ENCODE results near the gene SFT2D1. TPM values are rescaled to one million over a fixed set of nuclear protein-coding genes. Genes with fewer than 3 reads are reported as not detected.
A peak's percentile ranks its signal among the peaks of the same experiment; 100 is the strongest.
"Not testable (repeated sequence)": the region's sequence is repeated elsewhere in the genome, so short reads cannot be mapped to it uniquely, and the experiment has no call there.

Gene SFT2D1
- total RNA-seq, 1 experiment from 2014 or later = 65.6 TPM

DNA sequence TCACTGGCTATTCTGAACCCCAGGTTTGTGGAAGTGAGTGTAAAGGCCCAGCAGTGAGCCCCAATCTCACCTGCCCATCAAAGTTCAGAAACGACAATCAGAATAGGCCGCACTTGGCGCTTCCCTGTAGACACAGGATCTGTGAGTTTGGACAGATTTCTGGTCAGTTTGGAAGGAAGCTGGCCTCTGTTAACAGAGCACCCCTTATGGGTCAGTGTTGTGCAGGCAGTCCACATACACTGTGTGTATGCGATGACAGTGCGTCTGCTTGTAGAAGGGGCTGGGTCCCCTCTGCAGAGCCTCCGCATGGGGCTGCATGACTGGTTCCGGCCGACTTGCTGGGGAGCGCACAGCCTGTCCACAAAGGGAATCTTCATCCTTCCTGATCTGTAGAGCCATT lies 43.8 kb upstream of the SFT2D1 start:
- Histone ChIP-seq H3K9me2 (ENCODE audit: insufficient read depth) (no peaks in the 10 kb centered on the region), H3K36me3 (ENCODE audit: control insufficient read depth in 1 of 2, insufficient read depth in 2 of 2, low read length in 2 of 2) (no peaks in the 10 kb centered on the region), H2AFZ (ENCODE audit: low read depth, low read length, poor library complexity, severe bottlenecking) (no peak overlapping the region), H3K27me3 (ENCODE audit: insufficient read depth, low read length) (no peaks in the 10 kb centered on the region), H3K4me1 (ENCODE audit: control insufficient read depth in 1 of 2, insufficient read depth in 2 of 2, low read length in 2 of 2) (peaks cover 4 to 16% of the 10 kb centered on the region in 2 experiments; a peak in 3 of 4 replicates), H3K27ac (ENCODE audit: low read depth, low read length) (no peak overlapping the region), H3K9me3 (ENCODE audit: control insufficient read depth in 1 of 2, insufficient read depth in 1 of 2, low read depth in 1 of 2, low read length in 2 of 2) (no peaks in the 10 kb centered on the region), H4K20me1 (ENCODE audit: insufficient read depth) (no peaks in the 10 kb centered on the region), H3K79me2 (ENCODE audit: insufficient read depth, low read length) (no peaks in the 10 kb centered on the region), H3K9ac (ENCODE audit: low read length) (no peak overlapping the region), H3K4me3 (replicated peaks in 1 of 2; ENCODE audit: low read depth in 1 of 2, low read length in 2 of 2) (no peak overlapping the region), H3K4me2 (ENCODE audit: low read length) (no peak overlapping the region)
- intact Hi-C loops (cut with micrococcal nuclease) = no loop called here
- ATAC-seq (no peak), DNase-seq (ENCODE audit: low read depth, low spot score) (no peak)
- no TSS peak for BruUV-seq (replicated peaks)
- ChIA-PET RAD21 (ENCODE audit: low non-redundant PET in 1 of 2, low total read pairs in 2 of 2, uncharacterized antibody in 2 of 2, unreplicated experiment in 2 of 2) (no interaction called here), CTCF (no interaction called here), POLR2A (no interaction called here)
- TF ChIP-seq YY1 (IDR thresholded peaks at IDR 0.05; ENCODE audit: extremely low read depth, insufficient replicate concordance, low read depth, low read length) (no peak), ELF1 (IDR thresholded peaks at IDR 0.05; ENCODE audit: borderline replicate concordance, low read depth) (no peak), EZH2 (IDR thresholded peaks at IDR 0.05) (no peak)

DNA sequence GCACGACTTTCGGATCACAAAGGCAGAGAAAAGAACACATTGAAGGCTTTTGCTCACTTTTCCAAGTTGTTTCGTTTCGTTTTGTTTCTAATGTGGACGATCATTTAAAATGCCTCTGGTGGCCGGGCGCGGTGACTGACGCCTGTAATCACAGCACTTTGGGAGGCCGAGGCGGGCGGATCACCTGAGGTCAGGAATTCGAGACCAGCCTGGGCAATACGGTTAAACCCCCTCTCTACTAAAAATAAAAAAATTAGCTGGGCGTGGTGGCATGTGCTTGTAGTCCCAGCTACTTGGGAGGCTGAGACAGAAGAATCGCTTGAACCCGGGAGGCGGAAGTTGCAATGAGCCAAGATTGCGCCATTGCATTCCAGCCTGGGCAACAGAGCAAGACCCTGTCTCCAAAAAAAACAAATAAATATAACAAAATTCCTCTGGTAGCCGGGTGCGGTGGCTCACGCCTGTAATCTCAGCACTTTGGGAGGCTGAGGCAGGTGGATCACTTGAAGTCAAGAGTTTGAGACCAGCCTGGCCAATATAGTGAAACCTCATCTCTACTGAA lies 41.5 kb upstream of the SFT2D1 start:
- H3K4me2 ChIP-seq (ENCODE audit: low read length) = peak overlapping the region; percentile 100
- RAD21 ChIA-PET (ENCODE audit: low non-redundant PET in 1 of 2, low total read pairs in 2 of 2, uncharacterized antibody in 2 of 2, unreplicated experiment in 2 of 2); DNase-seq (ENCODE audit: low read depth, low spot score); H3K79me2 ChIP-seq (ENCODE audit: insufficient read depth, low read length); POLR2A ChIA-PET; H3K36me3 ChIP-seq (ENCODE audit: control insufficient read depth in 1 of 2, insufficient read depth in 2 of 2, low read length in 2 of 2); ATAC-seq; H4K20me1 ChIP-seq (ENCODE audit: insufficient read depth); H3K9me2 ChIP-seq (ENCODE audit: insufficient read depth); H3K27me3 ChIP-seq (ENCODE audit: insufficient read depth, low read length); CTCF ChIA-PET; H3K9me3 ChIP-seq (ENCODE audit: control insufficient read depth in 1 of 2, insufficient read depth in 1 of 2, low read depth in 1 of 2, low read length in 2 of 2): not testable (repeated sequence)
- TF ChIP-seq CEBPB (IDR thresholded peaks at IDR 0.05; ENCODE audit: low read depth) = peak; percentile 69
- TF ChIP-seq, protein P1, sequence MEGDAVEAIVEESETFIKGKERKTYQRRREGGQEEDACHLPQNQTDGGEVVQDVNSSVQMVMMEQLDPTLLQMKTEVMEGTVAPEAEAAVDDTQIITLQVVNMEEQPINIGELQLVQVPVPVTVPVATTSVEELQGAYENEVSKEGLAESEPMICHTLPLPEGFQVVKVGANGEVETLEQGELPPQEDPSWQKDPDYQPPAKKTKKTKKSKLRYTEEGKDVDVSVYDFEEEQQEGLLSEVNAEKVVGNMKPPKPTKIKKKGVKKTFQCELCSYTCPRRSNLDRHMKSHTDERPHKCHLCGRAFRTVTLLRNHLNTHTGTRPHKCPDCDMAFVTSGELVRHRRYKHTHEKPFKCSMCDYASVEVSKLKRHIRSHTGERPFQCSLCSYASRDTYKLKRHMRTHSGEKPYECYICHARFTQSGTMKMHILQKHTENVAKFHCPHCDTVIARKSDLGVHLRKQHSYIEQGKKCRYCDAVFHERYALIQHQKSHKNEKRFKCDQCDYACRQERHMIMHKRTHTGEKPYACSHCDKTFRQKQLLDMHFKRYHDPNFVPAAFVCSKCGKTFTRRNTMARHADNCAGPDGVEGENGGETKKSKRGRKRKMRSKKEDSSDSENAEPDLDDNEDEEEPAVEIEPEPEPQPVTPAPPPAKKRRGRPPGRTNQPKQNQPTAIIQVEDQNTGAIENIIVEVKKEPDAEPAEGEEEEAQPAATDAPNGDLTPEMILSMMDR (IDR thresholded peaks at IDR 0.05 in 2 of 3, conservative IDR thresholded peaks at IDR 0.05 in 1 of 3; ENCODE audit: borderline replicate concordance in 1 of 3, insufficient read depth in 1 of 3, low read depth in 2 of 3, low read length in 2 of 3) = peak in 1 of 3 experiments; percentile 12; a peak in 2 of 6 replicates
- intact Hi-C loops (cut with micrococcal nuclease) = loop anchor here (1.0 to 5.0 kb wide), 3 partner anchors 42 to 107 kb away; partner anchors contain the start of gene SFT2D1
- peak overlapping the region; percentile 80 for H3K9ac ChIP-seq (ENCODE audit: low read length)
- H3K27ac ChIP-seq (ENCODE audit: low read depth, low read length) = peak overlapping the region; percentile 95
- H3K4me3 ChIP-seq (replicated peaks in 1 of 2; ENCODE audit: low read depth in 1 of 2, low read length in 2 of 2) = peak overlapping the region; percentile 70 to 74
- H2AFZ ChIP-seq (ENCODE audit: low read depth, low read length, poor library complexity, severe bottlenecking) = peak overlapping the region; percentile 71
- TSS peak; percentile 67 for BruUV-seq (replicated peaks)
- peaks cover 4 to 17% of the 10 kb centered on the region in 2 experiments; a peak in 3 of 4 replicates for H3K4me1 ChIP-seq (ENCODE audit: control insufficient read depth in 1 of 2, insufficient read depth in 2 of 2, low read length in 2 of 2)

Data from HCT116 (cell line).